Lung (tissue), 12 donors: ENCODE results near the gene VASP. TPM values are rescaled to one million over a fixed set of nuclear protein-coding genes. Genes with fewer than 3 reads are reported as not detected.
A peak's percentile ranks its signal among the peaks of the same experiment; 100 is the strongest.

ENCODE experiments used
- ATAC-seq: fragments of 200-7000 bp; cut with Tn5 transposase; one replicate; pipeline ENCODE4 v1.9.1; 2020; ENCODE audit warnings: moderate number of reproducible peaks; ENCODE audit not compliant: insufficient read depth, low FRiP score
- DNase-seq, 3 donors: peaks; one replicate each; pipeline ENCODE4 v3.0.0-alpha.2; 2013 to 2017
- H3K27ac ChIP-seq, 2 donors: one replicate each; pipeline ENCODE4 v1.5.1; 2013; ENCODE audit warnings: mild to moderate bottlenecking in 2 of 2, moderate library complexity in 2 of 2, control low read depth in 1 of 2, inconsistent platforms in 1 of 2, low read depth in 1 of 2, low read length in 1 of 2
- H3K27me3 ChIP-seq, 3 donors: one replicate each; pipeline ENCODE4 v1.5.1; 2013; ENCODE audit warnings: low read length in 2 of 3; ENCODE audit not compliant: control insufficient read depth in 3 of 3, insufficient read depth in 3 of 3
- H3K36me3 ChIP-seq, 4 donors: one replicate each; pipeline ENCODE4 v1.5.1; 2013; ENCODE audit warnings: low read length in 4 of 4, mild to moderate bottlenecking in 1 of 4, moderate library complexity in 1 of 4; ENCODE audit not compliant: control insufficient read depth in 4 of 4, insufficient read depth in 4 of 4
- H3K4me1 ChIP-seq, 5 donors: one replicate each; pipeline ENCODE4 v1.5.1; 2013; ENCODE audit warnings: low read length in 5 of 5, mild to moderate bottlenecking in 2 of 5, moderate library complexity in 1 of 5; ENCODE audit not compliant: control insufficient read depth in 5 of 5, insufficient read depth in 5 of 5
- H3K4me3 ChIP-seq: one replicate; pipeline ENCODE4 v1.5.1; 2013; ENCODE audit warnings: mild to moderate bottlenecking, control low read depth, moderate library complexity
- H3K9ac ChIP-seq, 2 donors: one replicate each; pipeline ENCODE4 v1.5.1; 2013; ENCODE audit warnings: low read length in 2 of 2, control low read depth in 1 of 2; ENCODE audit not compliant: insufficient read depth in 1 of 2
- H3K9me3 ChIP-seq, 4 donors: one replicate each; pipeline ENCODE4 v1.5.1; 2013; ENCODE audit warnings: low read length in 3 of 4, mild to moderate bottlenecking in 1 of 4, moderate library complexity in 1 of 4; ENCODE audit not compliant: control insufficient read depth in 4 of 4, insufficient read depth in 3 of 4
- CTCF ChIP-seq: IDR thresholded peaks from 2 replicates; pipeline ENCODE4 v1.5.1; 2012; ENCODE audit warnings: mild to moderate bottlenecking; ENCODE audit errors: control extremely low read depth, extremely low read depth
- WGBS, 2 donors: extraction: QIAGEN DNeasy Blood & Tissue Kit; methylation state at CpG; one replicate each; pipeline ENCODE4 v1.1.7; 2013; 5-methylcytosine and 5-hydroxymethylcytosine counted together
- polyA plus RNA-seq, 2 donors: library from polyadenylated mRNA; stranded (reverse); fragments of 200-250 nt; gene quantifications; one replicate each; pipeline ENCODE4 v1.2.1, GENCODE V29; 2013
- total RNA-seq, 2 donors: library from RNA; depleted of rRNA in 1 of 2; stranded (reverse); fragments of >200 nt in 1 of 2; gene quantifications; one replicate each; pipeline ENCODE4 v1.2.1, GENCODE V29; 2014 to 2021
- donor health status: control.
- donor health status: control.
- donor health status: Bipolar disorder and iron deficiency.
- donor health status: healthy.
- donor health status: DM: yes; HTN: yes; CAD: no.

The VASP gene
- total and polyA plus RNA-seq, 4 donors: 49.1 to 237 (median 170) TPM

DNA sequence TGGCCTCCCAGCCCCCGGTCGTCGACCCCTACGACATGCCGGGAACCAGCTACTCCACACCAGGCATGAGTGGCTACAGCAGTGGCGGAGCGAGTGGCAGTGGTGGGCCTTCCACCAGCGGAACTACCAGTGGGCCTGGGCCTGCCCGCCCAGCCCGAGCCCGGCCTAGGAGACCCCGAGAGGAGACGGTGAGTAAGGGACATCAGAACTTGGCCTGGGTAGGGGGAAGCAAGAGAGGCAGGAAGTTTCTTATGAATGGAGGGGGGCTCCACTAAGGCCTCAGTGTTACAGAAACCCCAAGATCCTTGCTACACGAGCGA lies 36.6 kb upstream of the VASP start:
- Histone ChIP-seq H3K36me3 (peaks cover 0 to 5% (median 0%) of the 10 kb centered on the region in 4 donors), H3K4me1 (peaks cover 0 to 58% (median 6%) of the 10 kb centered on the region in 5 donors), H3K9me3 (no peaks in the 10 kb centered on the region), H3K27ac (no peak overlapping the region), H3K9ac (peak overlapping the region in 1 of 2 donors; percentile 1), H3K27me3 (peaks cover 0 to 28% (median 27%) of the 10 kb centered on the region in 3 donors), H3K4me3 (no peak overlapping the region)
- DNase-seq (no peak), ATAC-seq (no peak)
- TF ChIP-seq CTCF: no peak
- 90 to 93% methylated on average over 15 of the region's 15 CpGs for WGBS, 2 donors

- peaks cover 0 to 5% (median 0%) of the 10 kb centered on the region in 4 donors for H3K36me3 ChIP-seq
- H3K9ac ChIP-seq: no peak overlapping the region
- no peaks in the 10 kb centered on the region for H3K9me3 ChIP-seq
- no peak overlapping the region for H3K27ac ChIP-seq
- DNase-seq (peak in 2 of 3 donors; percentile 59 to 65), ATAC-seq (no peak)
- 88 to 90% methylated on average over 16 of the region's 16 CpGs for WGBS, 2 donors
- TF ChIP-seq CTCF: no peak
- H3K4me3 ChIP-seq: no peak overlapping the region
- H3K27me3 ChIP-seq: peaks cover 0 to 29% (median 26%) of the 10 kb centered on the region in 3 donors
- H3K4me1 ChIP-seq: peaks cover 0 to 62% (median 6%) of the 10 kb centered on the region in 5 donors
Measured at GRCh38 chr19:45471111-45471930, 36.0 kb upstream of the VASP start.

DNA sequence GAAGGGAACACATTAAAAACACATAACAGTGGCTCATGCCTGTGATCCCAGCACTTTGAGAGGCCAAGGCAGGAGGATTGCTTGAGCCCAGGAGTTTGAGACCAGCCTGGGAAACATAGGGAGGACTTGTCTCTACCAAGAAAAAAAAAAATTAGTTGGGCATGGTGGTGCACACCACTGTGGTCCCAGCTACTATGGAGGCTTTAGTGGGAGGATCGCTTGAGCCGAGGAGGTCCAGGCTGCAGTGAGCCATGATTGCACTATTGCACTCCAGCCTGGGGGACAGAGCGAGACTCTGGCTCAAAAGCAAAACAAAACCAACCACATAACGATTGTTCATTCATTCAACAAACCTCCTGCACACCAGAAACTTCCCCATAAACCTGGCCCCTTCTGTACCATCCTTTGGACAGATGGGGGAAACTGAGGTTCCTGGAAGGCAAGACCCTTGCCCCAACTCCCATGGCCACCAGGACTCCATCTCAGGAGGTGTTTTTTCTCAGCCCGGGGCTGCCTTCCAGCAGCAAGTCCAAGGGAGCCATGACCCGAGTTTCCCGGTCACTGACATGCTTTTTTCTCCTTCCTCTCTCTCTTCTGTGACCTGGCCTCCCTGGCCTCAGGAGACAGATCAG lies 35.2 kb upstream of the VASP start:
- Histone ChIP-seq H3K27me3 (peaks cover 0 to 31% (median 25%) of the 10 kb centered on the region in 3 donors), H3K36me3 (peaks cover 0 to 5% (median 0%) of the 10 kb centered on the region in 4 donors), H3K4me1 (peaks cover 0 to 63% (median 6%) of the 10 kb centered on the region in 5 donors), H3K9me3 (no peaks in the 10 kb centered on the region), H3K4me3 (no peak overlapping the region), H3K9ac (no peak overlapping the region), H3K27ac (no peak overlapping the region)
- TF ChIP-seq CTCF: no peak
- 63 to 67% methylated on average over 7 of the region's 7 CpGs for WGBS, 2 donors
- DNase-seq (peak in 1 of 3 donors; percentile 65), ATAC-seq (no peak)
